SH-SY5Y (cell line): Measurements from ENCODE around the gene AOPEP.

Source experiments
- GATA2 ChIP-seq: IDR thresholded peaks from 2 replicates; pipeline ENCODE4 v1.6.1; 2011; ENCODE audit warnings: mild to moderate bottlenecking, low read depth, low read length
- GATA3 ChIP-seq: IDR thresholded peaks from 2 replicates; pipeline ENCODE4 v1.6.1; 2011; ENCODE audit warnings: low read depth, mild to moderate bottlenecking, low read length, moderate library complexity

The AOPEP gene

GRCh38 chr9:94726495-94727191, at the start of gene AOPEP:
Gene AOPEP, plus strand, starts transcription at chr9:94726699. Its CDS starts 33,085 bp downstream, at chr9:94759784.
- no peak for TF ChIP-seq GATA2
- no peak for TF ChIP-seq GATA3

GRCh38 chr9:94677929-94678328, 48.6 kb upstream of the AOPEP start:
- no peak for TF ChIP-seq GATA2
- TF ChIP-seq GATA3: no peak

GRCh38 chr9:94679587-94679986, 46.9 kb upstream of the AOPEP start:
- TF ChIP-seq GATA2 (no peak), GATA3 (no peak)

GRCh38 chr9:94680020-94680419, 46.5 kb upstream of the AOPEP start:
- TF ChIP-seq GATA3 (no peak), GATA2 (no peak)

- TF ChIP-seq GATA3 (no peak), GATA2 (no peak)
Observed at GRCh38 chr9:94680621-94681020, 45.9 kb upstream of the AOPEP start.

GRCh38 chr9:94681508-94681907, 45.0 kb upstream of the AOPEP start:
- TF ChIP-seq GATA3: no peak
- no peak for TF ChIP-seq GATA2

GRCh38 chr9:94685359-94685758, 41.1 kb upstream of the AOPEP start:
- TF ChIP-seq GATA3 (no peak), GATA2 (no peak)

- TF ChIP-seq GATA2 (no peak), GATA3 (no peak)
Observed at GRCh38 chr9:94687451-94687850, 39.0 kb upstream of the AOPEP start.

GRCh38 chr9:94690344-94690743, 36.2 kb upstream of the AOPEP start:
- TF ChIP-seq GATA3: no peak
- no peak for TF ChIP-seq GATA2

- TF ChIP-seq GATA3 (no peak), GATA2 (no peak)
Observed at GRCh38 chr9:94692601-94693000, 33.9 kb upstream of the AOPEP start.

- TF ChIP-seq GATA2: no peak
- TF ChIP-seq GATA3: 0 out of 2 replicates have a peak, but pooled peaks have one; percentile 40
Observed at GRCh38 chr9:94693485-94694204, 32.9 kb upstream of the AOPEP start.

- TF ChIP-seq GATA2: no peak
- TF ChIP-seq GATA3: no peak
Observed at GRCh38 chr9:94696545-94696944, 30.0 kb upstream of the AOPEP start.

GRCh38 chr9:94697972-94698581, 28.4 kb upstream of the AOPEP start:
- no peak for TF ChIP-seq GATA2

GRCh38 chr9:94699715-94700373, 26.7 kb upstream of the AOPEP start:
- TF ChIP-seq GATA2 (no peak), GATA3 (no peak)
